H9 (cell line): ENCODE results near the gene MYO1E. TPM values are rescaled to one million over a fixed set of nuclear protein-coding genes. Genes with fewer than 3 reads are reported as not detected.

Experiments
- DNase-seq: peaks from one replicate; pipeline ENCODE4 v3.0.0-alpha.2; 2017
- H2AFZ ChIP-seq: one replicate; pipeline ENCODE4 v1.6.1; 2013; ENCODE audit warnings: mild to moderate bottlenecking, low read length, control low read depth, moderate library complexity
- H2AK5ac ChIP-seq: 2 replicates; pipeline ENCODE4 v1.6.1; 2013; ENCODE audit warnings: low read length, control low read depth, mixed read lengths; ENCODE audit not compliant: insufficient read length
- H2BK120ac ChIP-seq: one replicate; pipeline ENCODE4 v1.6.1; 2013; ENCODE audit warnings: low read depth, mild to moderate bottlenecking, low read length, control low read depth, inconsistent platforms; ENCODE audit not compliant: poor library complexity, severe bottlenecking
- H2BK12ac ChIP-seq: 2 replicates; pipeline ENCODE4 v1.6.1; 2013; ENCODE audit warnings: low read length, control low read depth, mixed read lengths, low read depth; ENCODE audit not compliant: insufficient read length
- H2BK15ac ChIP-seq: 2 replicates; pipeline ENCODE4 v1.6.1; 2013; ENCODE audit warnings: low read depth, low read length, control low read depth
- H2BK20ac ChIP-seq: one replicate; pipeline ENCODE4 v1.6.1; 2013; ENCODE audit warnings: low read depth, mild to moderate bottlenecking, low read length, control low read depth, inconsistent platforms; ENCODE audit not compliant: poor library complexity, severe bottlenecking
- H2BK5ac ChIP-seq: 2 replicates; pipeline ENCODE4 v1.6.1; 2013; ENCODE audit warnings: low read length, control low read depth, mixed read lengths; ENCODE audit not compliant: insufficient read length
- H3K14ac ChIP-seq: 2 replicates; pipeline ENCODE4 v1.6.1; 2013; ENCODE audit warnings: low read length, control low read depth; ENCODE audit not compliant: insufficient read depth
- H3K18ac ChIP-seq: 2 replicates; pipeline ENCODE4 v1.6.1; 2013; ENCODE audit warnings: low read depth, mild to moderate bottlenecking, mixed read lengths, low read length, control low read depth; ENCODE audit not compliant: insufficient read length
- H3K23ac ChIP-seq: 2 replicates; pipeline ENCODE4 v1.6.1; 2013; ENCODE audit warnings: low read length, control low read depth, mixed read lengths, low read depth; ENCODE audit not compliant: insufficient read length
- H3K23me2 ChIP-seq: 2 replicates; pipeline ENCODE4 v1.6.1; 2013; ENCODE audit warnings: low read depth, mild to moderate bottlenecking, mixed read lengths, low read length, control low read depth; ENCODE audit not compliant: insufficient read length, poor library complexity, severe bottlenecking
- H3K27ac ChIP-seq: 2 replicates; pipeline ENCODE4 v1.5.1; 2013; ENCODE audit warnings: low read length, control low read depth, mixed read lengths, low read depth; ENCODE audit not compliant: insufficient read length
- H3K27me3 ChIP-seq: 2 replicates; pipeline ENCODE4 v1.6.1; 2013; ENCODE audit warnings: low read length, control low read depth, inconsistent platforms; ENCODE audit not compliant: insufficient read depth
- H3K4ac ChIP-seq: 2 replicates; pipeline ENCODE4 v1.6.1; 2013; ENCODE audit warnings: low read depth, mild to moderate bottlenecking, control low read depth, inconsistent platforms, low read length, moderate library complexity
- H3K4me1 ChIP-seq: 2 replicates; pipeline ENCODE4 v1.6.1; 2013; ENCODE audit warnings: low read length, control low read depth, inconsistent platforms; ENCODE audit not compliant: insufficient read depth
- H3K4me2 ChIP-seq: 2 replicates; pipeline ENCODE4 v1.6.1; 2013; ENCODE audit warnings: low read length, control low read depth, mixed read lengths; ENCODE audit not compliant: insufficient read length, insufficient read depth
- H3K56ac ChIP-seq: 2 replicates; pipeline ENCODE4 v1.6.1; 2013; ENCODE audit warnings: low read depth, mild to moderate bottlenecking, mixed read lengths, low read length, control low read depth; ENCODE audit not compliant: insufficient read length
- H3K79me1 ChIP-seq: 2 replicates; pipeline ENCODE4 v1.6.1; 2013; ENCODE audit warnings: low read depth, mild to moderate bottlenecking, moderate library complexity, low read length, control low read depth, inconsistent platforms; ENCODE audit not compliant: insufficient read depth, poor library complexity, severe bottlenecking
- H3K79me2 ChIP-seq: 2 replicates; pipeline ENCODE4 v1.6.1; 2013; ENCODE audit warnings: low read length, control low read depth, inconsistent platforms; ENCODE audit not compliant: insufficient read depth
- H3K9ac ChIP-seq: 2 replicates; pipeline ENCODE4 v1.6.1; 2013; ENCODE audit warnings: low read length, control low read depth, mixed read lengths; ENCODE audit not compliant: insufficient read length; ENCODE audit errors: extremely low read depth
- H3K9me3 ChIP-seq: one replicate; pipeline ENCODE4 v1.6.1; 2013; ENCODE audit warnings: low read depth, low read length, inconsistent platforms; ENCODE audit not compliant: control insufficient read depth
- H3T11ph ChIP-seq: one replicate; pipeline ENCODE4 v1.6.1; 2013; ENCODE audit warnings: mild to moderate bottlenecking, low read length, control low read depth, inconsistent platforms
- H4K20me1 ChIP-seq: one replicate; pipeline ENCODE4 v1.6.1; 2013; ENCODE audit not compliant: control insufficient read depth, insufficient read length, insufficient read depth
- H4K5ac ChIP-seq: 2 replicates; pipeline ENCODE4 v1.6.1; 2013; ENCODE audit warnings: low read depth, mild to moderate bottlenecking, mixed read lengths, low read length, control low read depth; ENCODE audit not compliant: insufficient read length
- H4K8ac ChIP-seq: replicated peaks from 2 replicates; pipeline ENCODE4 v1.6.1; 2013; ENCODE audit warnings: low read length, control low read depth, mixed read lengths, low read depth; ENCODE audit not compliant: insufficient read length
- H4K91ac ChIP-seq: 2 replicates; pipeline ENCODE4 v1.6.1; 2013; ENCODE audit warnings: low read depth, mild to moderate bottlenecking, moderate library complexity, mixed read lengths, low read length, control low read depth; ENCODE audit not compliant: insufficient read length
- H3K27ac Mint-ChIP-seq, 3 experiments: 2 replicates in 2 of 3; 3 replicates in 1 of 3; pipeline ENCODE4 v1.8.0; 2020 to 2021; ENCODE audit warnings: mixed read lengths in 3 of 3, mild to moderate bottlenecking in 1 of 3, moderate library complexity in 1 of 3
- H3K27me3 Mint-ChIP-seq: 2 replicates; pipeline ENCODE4 v1.8.0; 2021; ENCODE audit warnings: low read depth, mild to moderate bottlenecking, moderate library complexity, mixed read lengths
- H3K36me3 Mint-ChIP-seq, 3 experiments: 2 replicates in 2 of 3; 3 replicates in 1 of 3; pipeline ENCODE4 v1.8.0; 2020 to 2021; ENCODE audit warnings: low read depth in 3 of 3, mixed read lengths in 3 of 3; ENCODE audit not compliant: insufficient read depth in 1 of 3
- H3K4me1 Mint-ChIP-seq, 2 experiments: 2 replicates each; pipeline ENCODE4 v1.8.0; 2020; ENCODE audit warnings: mixed read lengths in 2 of 2
- H3K4me3 Mint-ChIP-seq, 2 experiments: 2 replicates in 1 of 2; 3 replicates in 1 of 2; pipeline ENCODE4 v1.8.0; 2020 to 2021; ENCODE audit warnings: mild to moderate bottlenecking in 2 of 2, mixed read lengths in 2 of 2, moderate library complexity in 1 of 2
- H3K9me3 Mint-ChIP-seq, 2 experiments: 2 replicates in 1 of 2; 3 replicates in 1 of 2; pipeline ENCODE4 v1.8.0; 2020; ENCODE audit warnings: mild to moderate bottlenecking in 2 of 2, mixed read lengths in 2 of 2, moderate library complexity in 1 of 2
- WGBS: extraction: QIAGEN DNeasy Blood & Tissue Kit; methylation state at CpG from one replicate; pipeline ENCODE4 v1.1.7; 2013; ENCODE audit warnings: missing lambda C conversion rate, low lambda C conversion rate, mixed read lengths; ENCODE audit not compliant: insufficient read length; ENCODE audit errors: extremely low coverage; 5-methylcytosine and 5-hydroxymethylcytosine counted together
- total RNA-seq: library from RNA; stranded (reverse); gene quantifications from 2 replicates; pipeline ENCODE4 v1.2.1, GENCODE V29; 2021
- TF ChIP-seq, protein P1 (sequence below): fragments of 200-600 bp; sonication (generic); conservative IDR thresholded peaks from 3 replicates; pipeline ENCODE4 v1.8.0; 2021; ENCODE audit warnings: antibody characterized with exemption, mild to moderate bottlenecking

Gene MYO1E
- total RNA-seq, 1 experiment from 2014 or later, result 235 TPM

DNA sequence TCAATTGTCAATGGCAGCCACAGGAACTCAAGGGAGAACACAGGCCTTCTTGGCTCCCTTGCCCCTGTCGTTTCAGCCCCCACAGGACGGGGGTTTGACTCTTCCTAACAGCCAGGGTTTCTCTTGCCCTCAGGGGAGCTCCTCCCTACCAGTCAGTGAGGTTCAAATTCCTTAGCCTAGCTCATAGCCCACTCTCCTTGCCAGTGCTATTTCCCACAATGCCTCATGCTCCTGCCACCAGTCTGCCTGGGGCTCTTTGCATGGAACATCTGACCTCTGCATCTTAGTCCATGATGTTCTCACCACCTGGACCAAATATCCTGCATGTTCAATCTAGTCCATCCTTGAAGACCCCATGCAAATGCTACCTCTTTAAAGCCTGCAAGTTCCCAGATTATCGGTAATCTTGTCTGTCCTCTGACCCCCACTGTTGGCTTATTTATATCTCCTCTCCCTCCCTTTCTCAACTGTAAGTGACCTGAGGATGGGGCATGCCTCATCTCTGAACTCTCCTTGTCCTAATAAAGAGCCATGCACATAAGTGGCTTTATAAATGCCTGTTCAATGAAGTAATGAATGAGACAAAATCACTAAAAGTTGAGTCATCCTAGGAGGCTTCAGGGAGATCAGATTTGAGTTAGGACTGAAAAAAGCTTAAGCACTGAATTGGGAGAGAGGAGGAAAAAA, 78.0 kb downstream of the MYO1E start:
- no peak overlapping the region for H3K27ac ChIP-seq
- H3K4me1 ChIP-seq, result peaks cover 8% of the 10 kb centered on the region
- H3K18ac ChIP-seq, result no peak overlapping the region
- no peak overlapping the region for H2BK120ac ChIP-seq
- no peak overlapping the region for H2AK5ac ChIP-seq
- no peak overlapping the region for H3K4me2 ChIP-seq
- no peak overlapping the region; the same call in 1 of the 2 replicates for H3K14ac ChIP-seq
- Mint-ChIP-seq H3K9me3 (no peaks in the 10 kb centered on the region; a peak in 1 of 5 replicates), H3K27ac (peak overlapping the region; percentile 47 to 87 (median 64); a peak in 5 of 7 replicates), H3K36me3 (peaks cover 3 to 13% (median 3%) of the 10 kb centered on the region in 3 experiments; a peak in 5 of 7 replicates), H3K4me3 (no peak overlapping the region), H3K27me3 (no peaks in the 10 kb centered on the region), H3K4me1 (peaks cover 64 to 67% of the 10 kb centered on the region in 2 experiments)
- no peak overlapping the region for H4K8ac ChIP-seq
- no peak overlapping the region for H4K5ac ChIP-seq
- no peak for DNase-seq
- H3K23ac ChIP-seq, result no peak overlapping the region
- no peak overlapping the region for H3T11ph ChIP-seq
- no peaks in the 10 kb centered on the region for H3K79me2 ChIP-seq
- WGBS, result no CpG with 5 or more reads among the region's 3 CpGs
- H2AFZ ChIP-seq, result no peak overlapping the region
- H3K9me3 ChIP-seq, result no peaks in the 10 kb centered on the region
- no peak overlapping the region for H2BK12ac ChIP-seq
- H3K23me2 ChIP-seq, result no peaks in the 10 kb centered on the region
- no peak overlapping the region for H3K56ac ChIP-seq
- H3K79me1 ChIP-seq, result no peaks in the 10 kb centered on the region
- H4K91ac ChIP-seq, result no peak overlapping the region
- no peak overlapping the region for H2BK15ac ChIP-seq
- TF ChIP-seq, protein P1, sequence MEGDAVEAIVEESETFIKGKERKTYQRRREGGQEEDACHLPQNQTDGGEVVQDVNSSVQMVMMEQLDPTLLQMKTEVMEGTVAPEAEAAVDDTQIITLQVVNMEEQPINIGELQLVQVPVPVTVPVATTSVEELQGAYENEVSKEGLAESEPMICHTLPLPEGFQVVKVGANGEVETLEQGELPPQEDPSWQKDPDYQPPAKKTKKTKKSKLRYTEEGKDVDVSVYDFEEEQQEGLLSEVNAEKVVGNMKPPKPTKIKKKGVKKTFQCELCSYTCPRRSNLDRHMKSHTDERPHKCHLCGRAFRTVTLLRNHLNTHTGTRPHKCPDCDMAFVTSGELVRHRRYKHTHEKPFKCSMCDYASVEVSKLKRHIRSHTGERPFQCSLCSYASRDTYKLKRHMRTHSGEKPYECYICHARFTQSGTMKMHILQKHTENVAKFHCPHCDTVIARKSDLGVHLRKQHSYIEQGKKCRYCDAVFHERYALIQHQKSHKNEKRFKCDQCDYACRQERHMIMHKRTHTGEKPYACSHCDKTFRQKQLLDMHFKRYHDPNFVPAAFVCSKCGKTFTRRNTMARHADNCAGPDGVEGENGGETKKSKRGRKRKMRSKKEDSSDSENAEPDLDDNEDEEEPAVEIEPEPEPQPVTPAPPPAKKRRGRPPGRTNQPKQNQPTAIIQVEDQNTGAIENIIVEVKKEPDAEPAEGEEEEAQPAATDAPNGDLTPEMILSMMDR, result no peak
- H2BK20ac ChIP-seq, result no peak overlapping the region
- no peaks in the 10 kb centered on the region for H4K20me1 ChIP-seq
- H3K4ac ChIP-seq, result no peak overlapping the region
- H2BK5ac ChIP-seq, result no peak overlapping the region
- H3K27me3 ChIP-seq, result no peaks in the 10 kb centered on the region
- H3K9ac ChIP-seq, result no peak overlapping the region
